CD4-positive, CD25-positive, alpha-beta regulatory T cell (primary cell): ENCODE data around the gene PPFIA2. TPM values are rescaled to one million over a fixed set of nuclear protein-coding genes. Genes with fewer than 3 reads are reported as not detected.

Experiments used
- ATAC-seq, 2 donors: fragments of 150-1000 bp; cut with Tn5 transposase; one replicate each; pipeline ENCODE4 v1.10.0; 2021; ENCODE audit warnings: low read depth in 2 of 2, moderate number of reproducible peaks in 2 of 2, moderate library complexity in 1 of 2
- DNase-seq, 3 donors: peaks; one replicate each; pipeline versions ENCODE4 v3.0.0 to v3.0.0-alpha.2; 2012 to 2022; ENCODE audit warnings: mixed read lengths in 1 of 3
- H3K27ac ChIP-seq: one replicate; pipeline ENCODE4 v1.7.0; 2013; ENCODE audit warnings: mild to moderate bottlenecking, low read length; ENCODE audit not compliant: insufficient read depth, poor library complexity, severe bottlenecking
- H3K27me3 ChIP-seq: one replicate; pipeline ENCODE4 v1.7.0; 2013; ENCODE audit warnings: low read length; ENCODE audit not compliant: control insufficient read depth, insufficient read depth
- H3K36me3 ChIP-seq: one replicate; pipeline ENCODE4 v1.7.0; 2013; ENCODE audit warnings: mild to moderate bottlenecking, low read length, moderate library complexity; ENCODE audit not compliant: control insufficient read depth, insufficient read depth
- H3K4me1 ChIP-seq: 2 replicates; pipeline ENCODE4 v1.7.0; 2013; ENCODE audit warnings: mild to moderate bottlenecking, low read length; ENCODE audit not compliant: insufficient read depth, control insufficient read depth, poor library complexity, severe bottlenecking
- H3K4me3 ChIP-seq: one replicate; pipeline ENCODE4 v1.7.0; 2013; ENCODE audit warnings: low read depth, mild to moderate bottlenecking, low read length, moderate library complexity
- H3K9me3 ChIP-seq, 2 experiments: 1 replicate in 1 of 2; 2 replicates in 1 of 2; pipeline ENCODE4 v1.7.0; 2013; ENCODE audit warnings: low read length in 2 of 2, mild to moderate bottlenecking in 1 of 2, moderate library complexity in 1 of 2; ENCODE audit not compliant: control insufficient read depth in 2 of 2
- H3K27ac Mint-ChIP-seq, 3 donors: one replicate each; pipeline ENCODE4 v1.8.0; 2020 to 2022; ENCODE audit warnings: mild to moderate bottlenecking in 3 of 3, mixed read lengths in 3 of 3, moderate library complexity in 2 of 3
- H3K27me3 Mint-ChIP-seq: one replicate; pipeline ENCODE4 v1.8.0; 2022; ENCODE audit warnings: mild to moderate bottlenecking, mixed read lengths
- H3K36me3 Mint-ChIP-seq: one replicate; pipeline ENCODE4 v1.8.0; 2020; ENCODE audit warnings: mixed read lengths
- H3K4me1 Mint-ChIP-seq, 4 donors: one replicate each; pipeline ENCODE4 v1.8.0; 2020 to 2022; ENCODE audit warnings: mixed read lengths in 4 of 4, mild to moderate bottlenecking in 1 of 4
- H3K4me3 Mint-ChIP-seq, 4 donors: one replicate each; pipeline ENCODE4 v1.8.0; 2020 to 2022; ENCODE audit warnings: mild to moderate bottlenecking in 4 of 4, mixed read lengths in 4 of 4, moderate library complexity in 3 of 4
- H3K9me3 Mint-ChIP-seq, 7 donors: one replicate each; pipeline ENCODE4 v1.8.0; 2020 to 2022; ENCODE audit warnings: mixed read lengths in 7 of 7, mild to moderate bottlenecking in 3 of 7, moderate library complexity in 2 of 7
- polyA plus RNA-seq, 4 donors: library from polyadenylated mRNA; unstranded; fragments of 300-500 nt; fragmentation: Illumina TruSeq; gene quantifications; one replicate each; pipeline ENCODE4 v1.2.3, GENCODE V29; 2021
- total RNA-seq: library from RNA; stranded (reverse); gene quantifications from one replicate; pipeline ENCODE4 v1.2.3, GENCODE V29; 2022

PPFIA2 gene
- total and polyA plus RNA-seq, 5 donors from 2014 or later: not detected

DNA sequence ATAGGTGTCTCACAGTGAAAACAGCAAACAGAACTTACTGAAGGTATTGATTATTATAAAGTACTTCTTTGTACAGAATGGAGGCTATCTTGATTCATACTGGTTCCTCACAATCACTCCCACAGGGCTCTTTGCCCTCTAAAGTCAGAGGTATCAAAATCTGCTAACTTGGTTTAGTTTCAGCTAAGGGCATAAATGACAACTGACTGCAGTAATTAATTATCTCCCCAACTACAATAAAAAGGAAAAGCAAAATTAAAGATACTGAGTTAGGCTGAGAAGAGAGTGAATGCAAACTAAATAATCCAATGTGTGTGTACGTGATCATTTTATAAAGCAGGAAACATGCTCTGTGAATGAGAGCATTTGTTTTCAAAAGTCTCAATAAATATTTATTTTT, 342.6 kb downstream of the PPFIA2 start:
- Histone ChIP-seq H3K27ac (no peak overlapping the region), H3K36me3 (no peaks in the 10 kb centered on the region), H3K27me3 (no peaks in the 10 kb centered on the region), H3K4me3 (no peak overlapping the region), H3K9me3 (peaks cover 0 to 1% of the 10 kb centered on the region in 2 experiments), H3K4me1 (no peaks in the 10 kb centered on the region)
- Mint-ChIP-seq H3K4me3 (no peak overlapping the region), H3K27ac (no peak overlapping the region), H3K36me3 (no peaks in the 10 kb centered on the region), H3K9me3 (peaks cover 0 to 21% (median 8%) of the 10 kb centered on the region in 7 donors), H3K4me1 (no peaks in the 10 kb centered on the region), H3K27me3 (no peaks in the 10 kb centered on the region)
- DNase-seq: no peak
- no peak for ATAC-seq

DNA sequence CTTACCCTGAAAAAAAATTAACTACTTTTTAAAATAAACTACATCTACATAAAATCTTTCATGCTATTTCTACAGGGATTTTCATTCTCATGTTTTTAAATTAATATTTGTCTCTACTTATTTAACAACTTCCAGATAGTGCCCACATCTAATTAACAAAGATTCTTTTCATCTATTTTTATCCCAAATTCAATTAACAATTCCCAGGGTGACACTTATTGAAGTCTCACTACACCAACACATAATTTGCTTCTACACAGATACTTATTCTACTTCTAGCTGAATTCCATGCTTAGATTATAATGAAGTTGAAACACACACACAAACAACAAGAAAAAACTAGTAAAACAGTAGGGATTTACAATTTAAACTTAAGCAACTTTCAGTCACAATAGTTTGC, 344.7 kb downstream of the PPFIA2 start:
- no peaks in the 10 kb centered on the region for H3K27me3 ChIP-seq
- Mint-ChIP-seq H3K36me3 (no peaks in the 10 kb centered on the region), H3K4me1 (no peaks in the 10 kb centered on the region), H3K9me3 (peaks cover 0 to 20% (median 5%) of the 10 kb centered on the region in 7 donors), H3K4me3 (no peak overlapping the region), H3K27me3 (no peaks in the 10 kb centered on the region), H3K27ac (no peak overlapping the region)
- H3K27ac ChIP-seq: no peak overlapping the region
- no peaks in the 10 kb centered on the region for H3K36me3 ChIP-seq
- H3K4me3 ChIP-seq: no peak overlapping the region
- no peak for DNase-seq
- no peaks in the 10 kb centered on the region for H3K4me1 ChIP-seq
- H3K9me3 ChIP-seq: peaks cover 2 to 10% of the 10 kb centered on the region in 2 experiments
- ATAC-seq: no peak

DNA sequence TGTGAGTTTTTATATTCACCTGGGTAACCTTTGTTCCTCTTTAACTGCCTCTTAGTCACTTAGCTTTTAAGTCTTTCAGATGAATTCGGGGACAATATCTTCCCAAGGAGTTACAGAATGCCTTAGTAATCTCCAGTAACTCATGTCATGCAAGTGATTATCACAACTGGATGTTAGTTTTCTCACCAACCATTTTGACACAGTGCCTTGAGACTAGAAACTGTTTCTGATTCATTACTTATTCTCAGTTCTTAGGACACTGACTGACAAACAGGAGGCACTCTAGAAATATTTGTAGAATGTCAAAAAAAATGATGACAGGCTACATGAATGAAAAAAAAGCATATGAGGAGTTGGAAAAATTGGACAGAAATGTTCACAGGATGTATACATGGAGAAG, 346.2 kb downstream of the PPFIA2 start:
- H3K4me3 ChIP-seq: no peak overlapping the region
- Mint-ChIP-seq H3K9me3 (peaks cover 0 to 20% (median 5%) of the 10 kb centered on the region in 7 donors), H3K27ac (no peak overlapping the region), H3K4me1 (no peaks in the 10 kb centered on the region), H3K27me3 (no peaks in the 10 kb centered on the region), H3K4me3 (no peak overlapping the region), H3K36me3 (no peaks in the 10 kb centered on the region)
- no peak overlapping the region for H3K27ac ChIP-seq
- ATAC-seq (no peak), DNase-seq (no peak)
- H3K27me3 ChIP-seq: no peaks in the 10 kb centered on the region
- no peaks in the 10 kb centered on the region for H3K36me3 ChIP-seq
- H3K9me3 ChIP-seq: peaks cover 2 to 10% of the 10 kb centered on the region in 2 experiments
- no peaks in the 10 kb centered on the region for H3K4me1 ChIP-seq

GRCh38 chr12:81403348-81403747, 355.8 kb downstream of the PPFIA2 start:
- Histone ChIP-seq H3K4me3 (no peak overlapping the region), H3K27me3 (no peaks in the 10 kb centered on the region), H3K9me3 (no peaks in the 10 kb centered on the region), H3K36me3 (no peaks in the 10 kb centered on the region), H3K4me1 (no peaks in the 10 kb centered on the region), H3K27ac (no peak overlapping the region)
- H3K4me1 Mint-ChIP-seq: no peaks in the 10 kb centered on the region
- ATAC-seq (no peak), DNase-seq (no peak)
- peaks cover 1 to 23% (median 13%) of the 10 kb centered on the region in 7 donors for H3K9me3 Mint-ChIP-seq
- H3K4me3 Mint-ChIP-seq: no peak overlapping the region
- no peak overlapping the region for H3K27ac Mint-ChIP-seq
- H3K27me3 Mint-ChIP-seq: no peaks in the 10 kb centered on the region
- H3K36me3 Mint-ChIP-seq: no peaks in the 10 kb centered on the region

- no peak for ATAC-seq
- DNase-seq: no peak
- Mint-ChIP-seq H3K4me3 (no peak overlapping the region), H3K36me3 (no peaks in the 10 kb centered on the region), H3K9me3 (peaks cover 0 to 16% (median 11%) of the 10 kb centered on the region in 7 donors), H3K27ac (no peak overlapping the region), H3K27me3 (no peaks in the 10 kb centered on the region), H3K4me1 (no peaks in the 10 kb centered on the region)
- Histone ChIP-seq H3K4me3 (no peak overlapping the region), H3K27ac (no peak overlapping the region), H3K9me3 (no peaks in the 10 kb centered on the region), H3K27me3 (no peaks in the 10 kb centered on the region), H3K36me3 (no peaks in the 10 kb centered on the region), H3K4me1 (no peaks in the 10 kb centered on the region)
Observed at GRCh38 chr12:81401241-81401640, 357.9 kb downstream of the PPFIA2 start.

- no peaks in the 10 kb centered on the region for H3K4me1 ChIP-seq
- Mint-ChIP-seq H3K36me3 (no peaks in the 10 kb centered on the region), H3K4me3 (no peak overlapping the region), H3K27me3 (no peaks in the 10 kb centered on the region), H3K27ac (no peak overlapping the region), H3K9me3 (peaks cover 0 to 21% (median 13%) of the 10 kb centered on the region in 7 donors), H3K4me1 (no peaks in the 10 kb centered on the region)
- ATAC-seq: no peak
- no peaks in the 10 kb centered on the region for H3K9me3 ChIP-seq
- H3K4me3 ChIP-seq: no peak overlapping the region
- H3K36me3 ChIP-seq: no peaks in the 10 kb centered on the region
- no peak for DNase-seq
- H3K27ac ChIP-seq: no peak overlapping the region
- no peaks in the 10 kb centered on the region for H3K27me3 ChIP-seq
Observed at GRCh38 chr12:81400024-81400423, 359.1 kb downstream of the PPFIA2 start.

- no peak overlapping the region for H3K27ac ChIP-seq
- H3K36me3 ChIP-seq: no peaks in the 10 kb centered on the region
- no peak for DNase-seq
- peaks cover 2 to 14% (median 11%) of the 10 kb centered on the region in 7 donors for H3K9me3 Mint-ChIP-seq
- no peaks in the 10 kb centered on the region for H3K27me3 ChIP-seq
- no peaks in the 10 kb centered on the region for H3K4me1 Mint-ChIP-seq
- no peak overlapping the region for H3K27ac Mint-ChIP-seq
- no peaks in the 10 kb centered on the region for H3K4me1 ChIP-seq
- no peak overlapping the region for H3K4me3 Mint-ChIP-seq
- no peaks in the 10 kb centered on the region for H3K36me3 Mint-ChIP-seq
- H3K4me3 ChIP-seq: no peak overlapping the region
- H3K9me3 ChIP-seq: no peaks in the 10 kb centered on the region
- no peak for ATAC-seq
- no peaks in the 10 kb centered on the region for H3K27me3 Mint-ChIP-seq
Observed at GRCh38 chr12:81395431-81395830, 363.7 kb downstream of the PPFIA2 start.

DNA sequence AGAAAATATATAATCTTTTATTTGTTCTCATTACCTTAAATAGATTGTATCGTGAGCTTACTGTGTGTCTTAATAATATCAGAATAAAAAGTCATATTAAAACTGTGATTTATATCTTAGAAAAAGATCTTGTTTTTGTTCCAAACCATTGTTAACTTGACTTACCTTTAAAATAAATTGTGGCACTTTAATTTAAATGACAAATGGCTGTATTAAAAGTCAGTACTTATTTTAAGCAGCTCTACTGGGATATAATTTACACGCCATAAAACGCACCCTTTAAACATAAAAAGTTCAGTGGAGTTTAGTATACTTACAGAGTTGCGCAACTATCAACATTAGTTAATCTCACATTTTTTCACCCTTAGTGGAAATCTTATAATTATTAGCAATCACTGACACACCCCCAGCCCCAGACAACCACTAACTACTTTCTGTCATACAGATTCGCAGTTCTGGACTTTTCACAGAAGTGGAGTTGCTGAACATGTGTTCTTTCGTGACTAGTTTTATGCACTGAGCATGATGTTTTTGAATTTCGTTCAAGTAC, 369.5 kb downstream of the PPFIA2 start:
- Mint-ChIP-seq H3K4me3 (no peak overlapping the region), H3K9me3 (peaks cover 2 to 22% (median 5%) of the 10 kb centered on the region in 7 donors), H3K36me3 (no peaks in the 10 kb centered on the region)

More for the DNA sequence above, 369.5 kb downstream of the PPFIA2 start:
- no peaks in the 10 kb centered on the region for H3K27me3 ChIP-seq
- no peaks in the 10 kb centered on the region for H3K27me3 Mint-ChIP-seq
- H3K4me1 ChIP-seq: no peaks in the 10 kb centered on the region
- H3K9me3 ChIP-seq: no peaks in the 10 kb centered on the region
- ATAC-seq: no peak
- H3K4me1 Mint-ChIP-seq: no peaks in the 10 kb centered on the region
- no peak for DNase-seq
- no peak overlapping the region for H3K27ac ChIP-seq
- no peak overlapping the region for H3K4me3 ChIP-seq
- H3K27ac Mint-ChIP-seq: no peak overlapping the region
- no peaks in the 10 kb centered on the region for H3K36me3 ChIP-seq
